Skeletal muscle tissue (tissue), 4 donors: ENCODE measurements around the gene PPARA. TPM values are rescaled to one million over a fixed set of nuclear protein-coding genes. Genes with fewer than 3 reads are reported as not detected.

Source experiments
- H3K27ac ChIP-seq: one replicate; pipeline ENCODE4 v1.7.0; 2013; ENCODE audit warnings: mild to moderate bottlenecking, low read depth, low read length, inconsistent platforms
- H3K27me3 ChIP-seq, 3 donors: one replicate each; pipeline ENCODE4 v1.7.0; 2013; ENCODE audit warnings: low read length in 3 of 3; ENCODE audit not compliant: control insufficient read depth in 3 of 3, insufficient read depth in 3 of 3
- H3K36me3 ChIP-seq, 3 donors: one replicate each; pipeline ENCODE4 v1.7.0; 2013; ENCODE audit warnings: low read length in 3 of 3; ENCODE audit not compliant: control insufficient read depth in 3 of 3, insufficient read depth in 3 of 3
- H3K4me1 ChIP-seq, 3 donors: one replicate each; pipeline ENCODE4 v1.7.0; 2013; ENCODE audit warnings: low read length in 3 of 3, mild to moderate bottlenecking in 3 of 3; ENCODE audit not compliant: control insufficient read depth in 3 of 3, insufficient read depth in 3 of 3
- H3K4me3 ChIP-seq, 3 donors: one replicate each; pipeline ENCODE4 v1.7.0; 2013; ENCODE audit warnings: low read length in 3 of 3
- H3K9ac ChIP-seq, 3 donors: one replicate each; pipeline ENCODE4 v1.7.0; 2013; ENCODE audit warnings: low read length in 3 of 3, mild to moderate bottlenecking in 3 of 3, moderate library complexity in 2 of 3, low read depth in 1 of 3
- H3K9me3 ChIP-seq, 3 donors: one replicate each; pipeline ENCODE4 v1.7.0; 2013; ENCODE audit warnings: low read length in 3 of 3; ENCODE audit not compliant: control insufficient read depth in 3 of 3
- total RNA-seq: library from RNA; depleted of rRNA; stranded (reverse); fragments of >200 nt; gene quantifications from one replicate; pipeline ENCODE4 v1.2.3, GENCODE V29; 2014
- donor health status: Osteomylitis.

The PPARA gene
- total RNA-seq, 1 donor from 2014 or later: 18.8 TPM

GRCh38 chr22:46142548-46143490 lies 7.5 kb upstream of the PPARA start:
- H3K4me1 ChIP-seq: peaks cover 19 to 35% (median 34%) of the 10 kb centered on the region in 3 donors
- H3K27me3 ChIP-seq: no peaks in the 10 kb centered on the region
- no peaks in the 10 kb centered on the region for H3K36me3 ChIP-seq
- no peak overlapping the region for H3K9ac ChIP-seq
- no peak overlapping the region for H3K4me3 ChIP-seq
- H3K9me3 ChIP-seq: no peaks in the 10 kb centered on the region
- H3K27ac ChIP-seq: no peak overlapping the region

GRCh38 chr22:46143491-46144147 lies 6.7 kb upstream of the PPARA start:
- H3K27me3 ChIP-seq: no peaks in the 10 kb centered on the region
- H3K9me3 ChIP-seq: no peaks in the 10 kb centered on the region
- no peak overlapping the region for H3K9ac ChIP-seq
- no peaks in the 10 kb centered on the region for H3K36me3 ChIP-seq
- H3K27ac ChIP-seq: no peak overlapping the region
- no peak overlapping the region for H3K4me3 ChIP-seq
- H3K4me1 ChIP-seq: peaks cover 27 to 42% (median 41%) of the 10 kb centered on the region in 3 donors

- H3K36me3 ChIP-seq: no peaks in the 10 kb centered on the region
- H3K9me3 ChIP-seq: no peaks in the 10 kb centered on the region
- peak overlapping the region in 1 of 3 donors; percentile 33 for H3K9ac ChIP-seq
- H3K27me3 ChIP-seq: no peaks in the 10 kb centered on the region
- no peak overlapping the region for H3K27ac ChIP-seq
- peaks cover 31 to 41% (median 38%) of the 10 kb centered on the region in 3 donors for H3K4me1 ChIP-seq
- H3K4me3 ChIP-seq: no peak overlapping the region
These were observed 4.9 kb upstream of the PPARA start for GRCh38 chr22:46145361-46145851.

GRCh38 chr22:46145896-46146295 lies 4.4 kb upstream of the PPARA start:
- peak overlapping the region in 1 of 3 donors; percentile 33 for H3K9ac ChIP-seq
- peaks cover 31 to 41% (median 38%) of the 10 kb centered on the region in 3 donors for H3K4me1 ChIP-seq
- H3K27ac ChIP-seq: no peak overlapping the region
- H3K9me3 ChIP-seq: no peaks in the 10 kb centered on the region
- no peak overlapping the region for H3K4me3 ChIP-seq
- H3K36me3 ChIP-seq: no peaks in the 10 kb centered on the region
- H3K27me3 ChIP-seq: no peaks in the 10 kb centered on the region

- Histone ChIP-seq H3K36me3 (no peaks in the 10 kb centered on the region), H3K27ac (no peak overlapping the region), H3K9me3 (no peaks in the 10 kb centered on the region), H3K9ac (no peak overlapping the region), H3K4me3 (no peak overlapping the region), H3K4me1 (peaks cover 32 to 43% (median 39%) of the 10 kb centered on the region in 3 donors), H3K27me3 (no peaks in the 10 kb centered on the region)
These were observed 4.0 kb upstream of the PPARA start for GRCh38 chr22:46146329-46146728.

GRCh38 chr22:46147061-46147460 lies 3.3 kb upstream of the PPARA start:
- Histone ChIP-seq H3K4me1 (peaks cover 39 to 50% (median 46%) of the 10 kb centered on the region in 3 donors), H3K27ac (peak overlapping the region; percentile 93), H3K27me3 (no peaks in the 10 kb centered on the region), H3K9me3 (no peaks in the 10 kb centered on the region), H3K4me3 (peak overlapping the region; percentile 27 to 54 (median 29)), H3K36me3 (no peaks in the 10 kb centered on the region), H3K9ac (peak overlapping the region in 2 of 3 donors; percentile 3 to 94)

GRCh38 chr22:46147471-46148267 lies 2.7 kb upstream of the PPARA start:
- Histone ChIP-seq H3K9ac (peak overlapping the region; percentile 19 to 94 (median 51)), H3K9me3 (no peaks in the 10 kb centered on the region), H3K27me3 (no peaks in the 10 kb centered on the region), H3K4me3 (peak overlapping the region; percentile 14 to 54 (median 29)), H3K36me3 (no peaks in the 10 kb centered on the region), H3K4me1 (peaks cover 42 to 56% (median 51%) of the 10 kb centered on the region in 3 donors), H3K27ac (peak overlapping the region; percentile 93)

- Histone ChIP-seq H3K27me3 (no peaks in the 10 kb centered on the region), H3K36me3 (no peaks in the 10 kb centered on the region), H3K4me3 (peak overlapping the region in 1 of 3 donors; percentile 9), H3K27ac (peak overlapping the region; percentile 93), H3K9ac (peak overlapping the region in 2 of 3 donors; percentile 63 to 94), H3K4me1 (peaks cover 42 to 57% (median 52%) of the 10 kb centered on the region in 3 donors), H3K9me3 (no peaks in the 10 kb centered on the region)
These were observed 2.0 kb upstream of the PPARA start for GRCh38 chr22:46148336-46148735.

GRCh38 chr22:46148816-46149511 lies 1.4 kb upstream of the PPARA start:
- H3K9me3 ChIP-seq: no peaks in the 10 kb centered on the region
- peaks cover 42 to 57% (median 52%) of the 10 kb centered on the region in 3 donors for H3K4me1 ChIP-seq

More at GRCh38 chr22:46148816-46149511, 1.4 kb upstream of the PPARA start:
- peak overlapping the region; percentile 68 to 94 (median 81) for H3K9ac ChIP-seq
- no peaks in the 10 kb centered on the region for H3K27me3 ChIP-seq
- H3K4me3 ChIP-seq: peak overlapping the region; percentile 66 to 81 (median 78)
- peak overlapping the region; percentile 93 for H3K27ac ChIP-seq
- H3K36me3 ChIP-seq: peaks cover 0 to 3% (median 1%) of the 10 kb centered on the region in 3 donors
